Esophagus squamous epithelium (tissue), 4 donors: ENCODE data around the gene NUDT16L1.

Experiments
- CTCF ChIP-seq, 6 experiments: fragments of 450-650 bp in 4 of 6; fragments of 200-600 bp in 2 of 6; sonication (generic) in 2 of 6; IDR thresholded peaks; one replicate each; pipeline ENCODE4 v1.5.1; 2016 to 2019; ENCODE audit warnings: antibody characterized with exemption in 6 of 6, mild to moderate bottlenecking in 4 of 6, moderate library complexity in 4 of 6
- POLR2A ChIP-seq, 4 donors: fragments of 450-650 bp; IDR thresholded peaks; one replicate each; pipeline ENCODE4 v1.6.1; 2017; ENCODE audit warnings: antibody characterized with exemption in 4 of 4, mild to moderate bottlenecking in 4 of 4, moderate library complexity in 3 of 4

GRCh38 chr16:4676831-4677230, 16.5 kb upstream of the NUDT16L1 start:
- TF ChIP-seq POLR2A (IDR thresholded peaks at IDR 0.05) (no peak), CTCF (IDR thresholded peaks at IDR 0.05) (no peak)
